Uterus (tissue), 4 donors: ENCODE data around the gene TTC23. TPM values are rescaled to one million over a fixed set of nuclear protein-coding genes. Genes with fewer than 3 reads are reported as not detected.

Experiments
- DNase-seq, 2 donors: peaks; one replicate each; pipeline ENCODE4 v3.0.0-alpha.2; 2019 to 2020
- H3K27ac ChIP-seq, 2 donors: fragments of 200-600 bp; sonication (generic); 1 replicate in 1 of 2; 2 replicates in 1 of 2; pipeline ENCODE4 v1.5.1; 2016 to 2018
- H3K27me3 ChIP-seq, 2 donors: fragments of 200-600 bp; sonication (generic); one replicate each; pipeline ENCODE4 v1.5.1; 2018 to 2019; ENCODE audit warnings: control low read depth in 1 of 2
- H3K36me3 ChIP-seq, 2 donors: fragments of 200-600 bp; sonication (generic); one replicate each; pipeline ENCODE4 v1.5.1; 2019; ENCODE audit warnings: control low read depth in 1 of 2
- H3K4me1 ChIP-seq, 2 donors: fragments of 200-600 bp; sonication (generic); one replicate each; pipeline ENCODE4 v1.5.1; 2018 to 2019; ENCODE audit warnings: control low read depth in 1 of 2
- H3K4me3 ChIP-seq, 2 donors: fragments of 200-600 bp; sonication (generic); 1 replicate in 1 of 2; 2 replicates in 1 of 2; pipeline ENCODE4 v1.5.1; 2018 to 2019; ENCODE audit warnings: mild to moderate bottlenecking in 1 of 2
- H3K9me3 ChIP-seq, 2 donors: fragments of 200-600 bp; sonication (generic); one replicate each; pipeline ENCODE4 v1.5.1; 2019; ENCODE audit warnings: control low read depth in 1 of 2
- POLR2A ChIP-seq, 2 donors: fragments of 450-650 bp; IDR thresholded peaks; one replicate each; pipeline ENCODE4 v1.6.1; 2016; ENCODE audit warnings: antibody characterized with exemption in 2 of 2, mild to moderate bottlenecking in 1 of 2, moderate library complexity in 1 of 2
- intact Hi-C: fragments of 100-400 bp; cut with DNase I; formaldehyde crosslinking; loops from one replicate; pipeline ENCODE4 v1.15.1; 2023; ENCODE audit warnings: low total_unique reads
- total RNA-seq, 4 donors: library from RNA; depleted of rRNA in 3 of 4; stranded (reverse); fragments of >200 nt in 3 of 4; gene quantifications; one replicate each; pipeline versions ENCODE4 v1.1.0 to v1.2.4, GENCODE V29; 2014 to 2023
- TF ChIP-seq, protein P1 (sequence below), 4 experiments: fragments of 200-600 bp in 2 of 4; fragments of 450-650 bp in 2 of 4; sonication (generic) in 2 of 4; IDR thresholded peaks; one replicate each; pipeline ENCODE4 v1.5.1; 2016 to 2019; ENCODE audit warnings: antibody characterized with exemption in 4 of 4, mild to moderate bottlenecking in 2 of 4, moderate library complexity in 1 of 4
- donor health status: DM: yes; HTN: yes; CAD: no.

TTC23 gene
- total RNA-seq, 4 donors from 2014 or later: 10.0 to 54.1 (median 31.0) TPM

DNA sequence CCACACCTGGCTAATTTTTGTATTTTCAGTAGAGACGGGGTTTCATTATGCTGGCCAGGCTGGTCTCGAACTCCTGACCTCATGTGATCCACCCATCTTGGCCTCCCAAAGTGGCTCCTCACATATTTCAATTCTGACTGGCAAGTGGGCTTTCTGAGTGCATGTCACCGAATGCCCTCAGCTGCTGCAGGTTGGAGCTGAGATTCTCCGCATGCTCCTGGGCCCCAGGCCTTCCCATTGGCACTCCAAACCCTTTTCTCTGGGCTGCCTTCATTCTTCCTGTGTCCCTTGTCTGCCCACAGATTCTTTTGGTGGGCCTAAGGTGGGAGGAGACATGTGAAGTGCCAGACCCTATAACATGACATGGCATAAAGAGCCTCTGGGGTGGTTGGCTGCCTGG, 77.2 kb downstream of the TTC23 start:
- intact Hi-C loops: no loop called here
- Histone ChIP-seq H3K36me3 (no peaks in the 10 kb centered on the region), H3K4me1 (peaks cover 0 to 6% of the 10 kb centered on the region in 2 donors), H3K4me3 (no peak overlapping the region), H3K27me3 (no peaks in the 10 kb centered on the region), H3K9me3 (no peaks in the 10 kb centered on the region), H3K27ac (peak overlapping the region; percentile 35 to 38)
- TF ChIP-seq, protein P1, sequence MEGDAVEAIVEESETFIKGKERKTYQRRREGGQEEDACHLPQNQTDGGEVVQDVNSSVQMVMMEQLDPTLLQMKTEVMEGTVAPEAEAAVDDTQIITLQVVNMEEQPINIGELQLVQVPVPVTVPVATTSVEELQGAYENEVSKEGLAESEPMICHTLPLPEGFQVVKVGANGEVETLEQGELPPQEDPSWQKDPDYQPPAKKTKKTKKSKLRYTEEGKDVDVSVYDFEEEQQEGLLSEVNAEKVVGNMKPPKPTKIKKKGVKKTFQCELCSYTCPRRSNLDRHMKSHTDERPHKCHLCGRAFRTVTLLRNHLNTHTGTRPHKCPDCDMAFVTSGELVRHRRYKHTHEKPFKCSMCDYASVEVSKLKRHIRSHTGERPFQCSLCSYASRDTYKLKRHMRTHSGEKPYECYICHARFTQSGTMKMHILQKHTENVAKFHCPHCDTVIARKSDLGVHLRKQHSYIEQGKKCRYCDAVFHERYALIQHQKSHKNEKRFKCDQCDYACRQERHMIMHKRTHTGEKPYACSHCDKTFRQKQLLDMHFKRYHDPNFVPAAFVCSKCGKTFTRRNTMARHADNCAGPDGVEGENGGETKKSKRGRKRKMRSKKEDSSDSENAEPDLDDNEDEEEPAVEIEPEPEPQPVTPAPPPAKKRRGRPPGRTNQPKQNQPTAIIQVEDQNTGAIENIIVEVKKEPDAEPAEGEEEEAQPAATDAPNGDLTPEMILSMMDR (IDR thresholded peaks at IDR 0.05): no peak
- TF ChIP-seq POLR2A (IDR thresholded peaks at IDR 0.05): no peak
- no peak for DNase-seq

DNA sequence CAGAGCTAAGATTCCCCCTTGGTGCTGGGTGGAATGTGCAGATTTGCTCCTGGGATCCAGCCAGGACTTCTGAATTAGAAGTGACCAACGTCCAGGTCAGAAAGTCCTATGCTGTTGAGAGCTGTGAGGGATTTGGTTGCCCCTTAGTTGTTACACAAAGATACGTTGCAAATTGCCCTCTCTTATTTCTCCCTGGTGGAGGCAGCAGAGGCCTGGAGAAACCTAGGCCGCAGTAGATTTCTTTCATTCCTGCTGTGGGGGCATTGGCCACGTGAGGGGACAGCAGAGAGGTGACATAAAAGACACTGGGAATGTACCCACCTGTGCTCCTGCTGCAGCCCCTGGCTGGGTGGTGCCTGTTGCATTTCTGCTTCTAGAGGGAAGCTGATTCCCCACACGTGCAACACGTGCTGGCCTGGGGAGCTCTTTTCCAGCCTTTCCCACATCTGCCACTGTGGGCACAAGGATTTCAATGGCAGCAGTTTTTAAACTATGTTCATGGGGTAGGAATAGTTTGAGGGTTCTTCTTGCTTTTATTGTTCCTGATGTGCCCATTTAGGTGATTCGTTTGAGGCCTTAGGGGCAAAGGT, 78.8 kb downstream of the TTC23 start:
- Histone ChIP-seq H3K27ac (peak overlapping the region; percentile 72 to 90), H3K4me1 (peaks cover 0 to 6% of the 10 kb centered on the region in 2 donors), H3K9me3 (no peaks in the 10 kb centered on the region), H3K4me3 (no peak overlapping the region), H3K27me3 (no peaks in the 10 kb centered on the region), H3K36me3 (no peaks in the 10 kb centered on the region)
- intact Hi-C loops: no loop called here
- no peak for TF ChIP-seq POLR2A (IDR thresholded peaks at IDR 0.05)
- TF ChIP-seq, protein P1 (IDR thresholded peaks at IDR 0.05): peak in 2 of 4 experiments; percentile 24 to 26
- DNase-seq: no peak

DNA sequence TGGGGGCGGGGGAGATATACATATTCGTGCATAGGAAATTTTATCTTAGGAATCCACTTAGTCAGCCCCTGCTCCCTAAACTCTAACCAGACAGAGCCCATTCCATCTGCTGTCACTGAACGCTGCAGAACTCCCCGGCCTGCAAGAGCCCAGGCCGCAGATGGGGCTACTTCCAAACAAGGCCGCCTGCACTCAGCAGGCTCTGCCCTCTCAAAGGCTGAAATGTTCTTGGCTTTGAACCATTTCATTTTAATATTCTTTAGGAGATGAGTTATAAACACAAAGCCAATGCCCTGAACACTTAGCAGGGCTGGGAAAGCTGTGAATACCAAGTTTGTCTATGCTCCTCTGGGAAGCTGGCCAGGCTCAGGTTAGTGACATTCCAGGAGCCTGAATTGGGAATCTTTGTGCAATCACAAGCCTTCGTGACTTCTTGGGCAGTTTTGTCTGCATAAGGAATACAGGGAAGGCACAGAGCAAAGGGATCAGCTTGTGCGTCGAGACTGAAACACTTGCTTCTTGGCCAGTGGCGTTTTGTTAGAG, 79.5 kb downstream of the TTC23 start:
- peaks cover 0 to 6% of the 10 kb centered on the region in 2 donors for H3K4me1 ChIP-seq

DNA sequence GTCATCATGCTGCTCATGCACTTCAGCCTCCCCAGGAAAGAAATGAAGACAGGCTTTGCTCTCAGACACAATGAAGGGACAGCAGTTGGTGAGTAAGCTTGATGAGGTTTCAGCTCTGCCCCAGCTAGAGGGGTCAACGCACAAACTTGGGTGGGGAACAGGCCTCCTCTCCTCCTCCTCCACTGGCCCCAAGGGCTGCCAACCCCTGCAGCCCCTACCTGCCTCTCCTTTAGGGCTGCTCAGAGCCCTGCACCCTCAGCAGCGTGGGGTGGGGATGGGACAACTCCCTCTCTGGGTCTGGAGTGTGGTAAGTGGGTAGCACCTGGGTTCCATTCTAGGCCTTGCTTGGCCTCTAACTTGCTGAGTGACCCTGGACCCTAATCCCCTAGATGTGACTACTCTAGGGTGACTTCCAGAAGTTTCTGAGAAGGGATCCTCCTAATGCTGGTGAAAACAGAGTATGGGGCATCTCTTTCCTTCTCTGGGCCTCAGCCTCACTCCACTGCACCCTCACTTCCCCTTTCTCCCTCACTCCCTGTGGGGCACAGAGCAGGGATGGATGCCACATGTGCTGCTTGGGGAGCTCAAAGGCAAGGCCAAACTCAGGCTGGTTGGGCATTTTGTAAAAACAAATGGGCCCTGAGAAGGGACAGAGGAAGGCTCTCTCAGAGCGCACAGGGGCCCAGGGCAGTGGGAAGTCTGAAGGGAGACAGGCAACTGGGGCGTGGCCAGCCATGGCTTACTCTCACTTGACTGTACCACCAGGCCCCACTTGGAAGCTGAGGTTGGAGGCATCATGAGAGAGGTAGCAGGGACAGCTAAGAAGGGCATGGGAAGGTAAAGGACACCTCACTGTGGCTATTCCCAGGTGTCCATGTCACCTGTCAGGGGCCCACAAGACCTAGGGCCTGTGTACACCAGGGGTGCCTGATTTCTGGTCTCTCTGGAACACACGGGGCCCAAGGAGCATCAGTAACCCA, 80.5 kb downstream of the TTC23 start:
- no peak overlapping the region for H3K4me3 ChIP-seq
- intact Hi-C loops: no loop called here
- TF ChIP-seq POLR2A (IDR thresholded peaks at IDR 0.05): no peak
- TF ChIP-seq, protein P1 (IDR thresholded peaks at IDR 0.05): no peak
- peaks cover 0 to 6% of the 10 kb centered on the region in 2 donors for H3K4me1 ChIP-seq
- no peak for DNase-seq
- H3K36me3 ChIP-seq: no peaks in the 10 kb centered on the region
- H3K27ac ChIP-seq: peak overlapping the region; percentile 72 to 90
- H3K27me3 ChIP-seq: no peaks in the 10 kb centered on the region
- H3K9me3 ChIP-seq: no peaks in the 10 kb centered on the region

More for the DNA sequence above, 79.5 kb downstream of the TTC23 start:
- peak overlapping the region; percentile 72 to 90 for H3K27ac ChIP-seq
- TF ChIP-seq, protein P1 (IDR thresholded peaks at IDR 0.05): no peak
- TF ChIP-seq POLR2A (IDR thresholded peaks at IDR 0.05): no peak
- no peaks in the 10 kb centered on the region for H3K27me3 ChIP-seq
- intact Hi-C loops: no loop called here
- no peaks in the 10 kb centered on the region for H3K36me3 ChIP-seq
- no peaks in the 10 kb centered on the region for H3K9me3 ChIP-seq
- H3K4me3 ChIP-seq: no peak overlapping the region
- peak; percentile 56 to 58 for DNase-seq
